ENCODE data around the gene ATP11B.

DNA sequence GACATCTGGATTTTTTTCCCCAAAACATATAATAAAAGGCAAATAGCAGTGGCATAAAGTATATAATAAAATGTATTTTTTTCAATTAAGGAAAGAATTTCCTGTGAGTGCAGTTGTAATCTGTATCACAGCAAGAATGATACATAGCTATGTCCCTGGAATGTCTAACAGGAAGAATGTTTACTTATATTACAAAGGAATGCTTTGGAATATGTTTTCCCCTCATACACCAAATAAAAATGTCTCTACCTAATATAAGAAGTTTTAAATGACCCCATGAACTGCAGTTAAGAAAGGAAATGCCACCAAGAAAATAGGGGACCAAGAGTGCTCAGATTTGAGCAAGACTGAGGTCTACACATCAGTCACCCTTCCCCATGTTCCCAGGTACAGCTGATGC is 38.0 kb upstream of the ATP11B start:
- TF ChIP-seq ZNF114 (tag by site-specific recombination; IDR thresholded peaks at IDR 0.05) (no peak), YY1 (tag by site-specific recombination; IDR thresholded peaks at IDR 0.05) (no peak), RBAK (tag by site-specific recombination; IDR thresholded peaks at IDR 0.05) (no peak), KLF8 (tag by site-specific recombination; IDR thresholded peaks at IDR 0.05) (no peak)
- TF ChIP-seq, protein P1, sequence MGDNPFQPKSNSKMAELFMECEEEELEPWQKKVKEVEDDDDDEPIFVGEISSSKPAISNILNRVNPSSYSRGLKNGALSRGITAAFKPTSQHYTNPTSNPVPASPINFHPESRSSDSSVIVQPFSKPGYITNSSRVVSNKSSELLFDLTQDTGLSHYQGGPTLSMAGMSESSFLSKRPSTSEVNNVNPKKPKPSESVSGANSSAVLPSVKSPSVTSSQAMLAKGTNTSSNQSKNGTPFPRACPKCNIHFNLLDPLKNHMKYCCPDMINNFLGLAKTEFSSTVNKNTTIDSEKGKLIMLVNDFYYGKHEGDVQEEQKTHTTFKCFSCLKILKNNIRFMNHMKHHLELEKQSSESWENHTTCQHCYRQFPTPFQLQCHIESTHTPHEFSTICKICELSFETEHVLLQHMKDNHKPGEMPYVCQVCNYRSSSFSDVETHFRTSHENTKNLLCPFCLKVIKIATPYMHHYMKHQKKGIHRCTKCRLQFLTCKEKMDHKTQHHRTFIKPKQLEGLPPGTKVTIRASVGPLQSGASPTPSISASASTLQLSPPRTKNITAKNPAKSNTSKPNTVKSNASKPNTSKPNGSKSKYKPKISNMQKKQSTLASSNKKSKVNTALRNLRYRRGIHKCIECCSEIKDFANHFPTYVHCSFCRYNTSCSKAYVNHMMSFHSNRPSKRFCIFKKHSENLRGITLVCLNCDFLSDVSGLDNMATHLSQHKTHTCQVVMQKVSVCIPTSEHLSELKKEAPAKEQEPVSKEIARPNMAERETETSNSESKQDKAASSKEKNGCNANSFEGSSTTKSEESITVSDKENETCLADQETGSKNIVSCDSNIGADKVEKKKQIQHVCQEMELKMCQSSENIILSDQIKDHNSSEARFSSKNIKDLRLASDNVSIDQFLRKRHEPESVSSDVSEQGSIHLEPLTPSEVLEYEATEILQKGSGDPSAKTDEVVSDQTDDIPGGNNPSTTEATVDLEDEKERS (tag by site-specific recombination; IDR thresholded peaks at IDR 0.05) = no peak
- TF ChIP-seq, protein P2, sequence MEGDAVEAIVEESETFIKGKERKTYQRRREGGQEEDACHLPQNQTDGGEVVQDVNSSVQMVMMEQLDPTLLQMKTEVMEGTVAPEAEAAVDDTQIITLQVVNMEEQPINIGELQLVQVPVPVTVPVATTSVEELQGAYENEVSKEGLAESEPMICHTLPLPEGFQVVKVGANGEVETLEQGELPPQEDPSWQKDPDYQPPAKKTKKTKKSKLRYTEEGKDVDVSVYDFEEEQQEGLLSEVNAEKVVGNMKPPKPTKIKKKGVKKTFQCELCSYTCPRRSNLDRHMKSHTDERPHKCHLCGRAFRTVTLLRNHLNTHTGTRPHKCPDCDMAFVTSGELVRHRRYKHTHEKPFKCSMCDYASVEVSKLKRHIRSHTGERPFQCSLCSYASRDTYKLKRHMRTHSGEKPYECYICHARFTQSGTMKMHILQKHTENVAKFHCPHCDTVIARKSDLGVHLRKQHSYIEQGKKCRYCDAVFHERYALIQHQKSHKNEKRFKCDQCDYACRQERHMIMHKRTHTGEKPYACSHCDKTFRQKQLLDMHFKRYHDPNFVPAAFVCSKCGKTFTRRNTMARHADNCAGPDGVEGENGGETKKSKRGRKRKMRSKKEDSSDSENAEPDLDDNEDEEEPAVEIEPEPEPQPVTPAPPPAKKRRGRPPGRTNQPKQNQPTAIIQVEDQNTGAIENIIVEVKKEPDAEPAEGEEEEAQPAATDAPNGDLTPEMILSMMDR (tag by site-specific recombination; IDR thresholded peaks at IDR 0.05) = no peak

All from HEK293 (cell line).